Erythroblast (primary cell): Measurements from ENCODE around the gene PIK3IP1.

Experiments used
- DNase-seq, 2 experiments: peaks; one replicate each; lab custom pipeline; 2025; lab: John Stamatoyannopoulos, UW
- GATA1 ChIP-seq: IDR thresholded peaks from 2 replicates; pipeline ENCODE4 v1.6.1; 2011; ENCODE audit warnings: low read depth, mild to moderate bottlenecking, control low read depth, low read length, moderate library complexity
- POLR2A ChIP-seq: IDR thresholded peaks from 2 replicates; pipeline ENCODE4 v1.6.1; 2011; ENCODE audit warnings: mild to moderate bottlenecking, low read length

The PIK3IP1 gene

GRCh38 chr22:31279327-31279669, 13.0 kb downstream of the PIK3IP1 start:
- TF ChIP-seq GATA1 (no peak), POLR2A (no peak)
- DNase-seq, result no peak

DNA sequence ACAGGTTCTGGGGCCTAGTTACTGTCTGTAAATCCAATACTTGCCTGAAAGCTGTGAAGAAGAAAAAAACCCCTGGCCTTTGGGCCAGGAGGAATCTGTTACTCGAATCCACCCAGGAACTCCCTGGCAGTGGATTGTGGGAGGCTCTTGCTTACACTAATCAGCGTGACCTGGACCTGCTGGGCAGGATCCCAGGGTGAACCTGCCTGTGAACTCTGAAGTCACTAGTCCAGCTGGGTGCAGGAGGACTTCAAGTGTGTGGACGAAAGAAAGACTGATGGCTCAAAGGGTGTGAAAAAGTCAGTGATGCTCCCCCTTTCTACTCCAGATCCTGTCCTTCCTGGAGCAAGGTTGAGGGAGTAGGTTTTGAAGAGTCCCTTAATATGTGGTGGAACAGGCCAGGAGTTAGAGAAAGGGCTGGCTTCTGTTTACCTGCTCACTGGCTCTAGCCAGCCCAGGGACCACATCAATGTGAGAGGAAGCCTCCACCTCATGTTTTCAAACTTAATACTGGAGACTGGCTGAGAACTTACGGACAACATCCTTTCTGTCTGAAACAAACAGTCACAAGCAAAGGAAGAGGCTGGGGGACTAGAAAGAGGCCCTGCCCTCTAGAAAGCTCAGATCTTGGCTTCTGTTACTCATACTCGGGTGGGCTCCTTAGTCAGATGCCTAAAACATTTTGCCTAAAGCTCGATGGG, 13.5 kb downstream of the PIK3IP1 start:
- TF ChIP-seq GATA1 (no peak), POLR2A (no peak)
- DNase-seq, result no peak

- DNase-seq, result no peak
Measured at GRCh38 chr22:31278151-31278621, 14.1 kb downstream of the PIK3IP1 start.

GRCh38 chr22:31277741-31278140, 14.5 kb downstream of the PIK3IP1 start:
- no peak for DNase-seq
- TF ChIP-seq POLR2A (no peak), GATA1 (no peak)

More at GRCh38 chr22:31278151-31278621, 14.1 kb downstream of the PIK3IP1 start:
- TF ChIP-seq POLR2A (no peak), GATA1 (no peak)

DNA sequence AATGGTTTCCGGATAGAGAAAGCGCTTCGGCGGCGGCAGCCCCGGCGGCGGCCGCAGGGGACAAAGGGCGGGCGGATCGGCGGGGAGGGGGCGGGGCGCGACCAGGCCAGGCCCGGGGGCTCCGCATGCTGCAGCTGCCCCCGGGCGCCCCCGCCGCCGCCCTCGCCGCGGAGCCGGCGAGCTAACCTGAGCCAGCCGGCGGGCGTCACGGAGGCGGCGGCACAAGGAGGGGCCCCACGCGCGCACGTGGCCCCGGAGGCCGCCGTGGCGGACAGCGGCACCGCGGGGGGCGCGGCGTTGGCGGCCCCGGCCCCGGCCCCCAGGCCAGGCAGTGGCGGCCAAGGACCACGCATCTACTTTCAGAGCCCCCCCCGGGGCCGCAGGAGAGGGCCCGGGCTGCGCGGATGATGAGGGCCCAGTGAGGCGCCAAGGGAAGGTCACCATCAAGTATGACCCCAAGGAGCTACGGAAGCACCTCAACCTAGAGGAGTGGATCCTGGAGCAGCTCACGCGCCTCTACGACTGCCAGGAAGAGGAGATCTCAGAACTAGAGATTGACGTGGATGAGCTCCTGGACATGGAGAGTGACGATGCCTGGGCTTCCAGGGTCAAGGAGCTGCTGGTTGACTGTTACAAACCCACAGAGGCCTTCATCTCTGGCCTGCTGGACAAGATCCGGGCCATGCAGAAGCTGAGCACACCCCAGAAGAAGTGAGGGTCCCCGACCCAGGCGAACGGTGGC, 15.7 kb downstream of the PIK3IP1 start:
- no peak for DNase-seq
- TF ChIP-seq GATA1 (no peak), POLR2A (no peak)

GRCh38 chr22:31275576-31275975, 16.7 kb downstream of the PIK3IP1 start:
- no peak for DNase-seq
- TF ChIP-seq POLR2A (no peak), GATA1 (no peak)

DNA sequence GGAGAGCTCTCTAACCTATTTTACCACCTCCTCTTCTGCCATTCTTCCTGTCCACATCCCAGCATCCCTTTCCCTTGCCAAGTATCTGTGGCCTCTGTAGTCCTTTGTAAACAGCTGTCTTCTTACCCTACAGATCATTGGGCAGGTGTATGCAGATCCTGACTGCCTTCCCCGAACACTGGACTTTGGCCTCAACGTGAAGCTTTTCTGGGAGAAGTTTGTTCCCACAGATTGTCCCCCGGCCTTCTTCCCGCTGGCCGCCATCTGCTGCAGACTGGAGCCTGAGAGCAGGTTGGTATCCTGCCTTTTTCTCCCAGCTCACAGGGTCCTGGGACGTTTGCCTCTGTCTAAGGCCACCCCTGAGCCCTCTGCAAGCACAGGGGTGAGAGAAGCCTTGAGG, 17.3 kb downstream of the PIK3IP1 start:
- TF ChIP-seq POLR2A (no peak), GATA1 (no peak)
- DNase-seq, result no peak

DNA sequence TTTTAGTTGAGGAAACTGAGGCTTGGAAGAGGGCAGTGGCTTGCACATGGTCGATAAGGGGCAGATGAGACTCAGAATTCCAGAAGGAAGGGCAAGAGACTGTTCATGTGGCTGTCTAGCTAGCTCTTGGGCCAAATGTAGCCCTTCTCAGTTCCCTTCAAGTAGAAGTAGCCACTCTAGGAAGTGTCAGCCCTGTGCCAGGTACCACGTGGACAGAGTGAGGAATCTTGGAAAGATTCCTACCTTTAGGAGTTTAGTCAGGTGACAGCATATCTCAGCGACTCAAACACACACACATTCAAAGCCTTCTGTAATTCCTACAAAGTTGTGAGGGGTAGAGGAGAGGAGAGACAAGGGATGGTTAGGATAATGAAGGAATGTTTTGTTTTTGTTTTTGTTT, 18.3 kb downstream of the PIK3IP1 start:
- TF ChIP-seq POLR2A, result no peak
- no peak for DNase-seq

- peak; percentile 54 to 71 for DNase-seq
- TF ChIP-seq POLR2A, result no peak
- TF ChIP-seq GATA1, result no peak
Measured at GRCh38 chr22:31272522-31273446, 19.5 kb downstream of the PIK3IP1 start.

GRCh38 chr22:31271485-31271884, 20.8 kb downstream of the PIK3IP1 start:
- TF ChIP-seq POLR2A (no peak), GATA1 (no peak)
- no peak for DNase-seq

DNA sequence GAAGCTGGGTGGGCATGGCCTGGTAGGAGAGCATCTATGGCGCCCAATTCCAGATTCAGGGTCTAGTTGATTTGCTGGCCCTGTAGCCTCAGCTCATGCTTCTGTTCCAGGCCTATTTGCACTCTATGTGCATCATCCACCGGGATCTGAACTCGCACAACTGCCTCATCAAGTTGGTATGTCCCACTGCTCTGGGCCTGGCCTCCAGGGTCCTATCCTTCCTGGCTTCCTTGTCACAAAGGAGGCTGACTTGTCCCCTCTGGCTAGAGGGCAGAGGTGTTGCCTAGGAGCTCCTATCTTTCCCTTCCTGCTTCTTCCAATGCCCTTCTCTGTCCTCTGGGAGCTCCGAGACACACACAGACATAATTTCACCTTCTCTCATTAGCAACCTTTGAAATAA, 21.3 kb downstream of the PIK3IP1 start:
- no peak for TF ChIP-seq POLR2A
- TF ChIP-seq GATA1, result no peak
- no peak for DNase-seq

DNA sequence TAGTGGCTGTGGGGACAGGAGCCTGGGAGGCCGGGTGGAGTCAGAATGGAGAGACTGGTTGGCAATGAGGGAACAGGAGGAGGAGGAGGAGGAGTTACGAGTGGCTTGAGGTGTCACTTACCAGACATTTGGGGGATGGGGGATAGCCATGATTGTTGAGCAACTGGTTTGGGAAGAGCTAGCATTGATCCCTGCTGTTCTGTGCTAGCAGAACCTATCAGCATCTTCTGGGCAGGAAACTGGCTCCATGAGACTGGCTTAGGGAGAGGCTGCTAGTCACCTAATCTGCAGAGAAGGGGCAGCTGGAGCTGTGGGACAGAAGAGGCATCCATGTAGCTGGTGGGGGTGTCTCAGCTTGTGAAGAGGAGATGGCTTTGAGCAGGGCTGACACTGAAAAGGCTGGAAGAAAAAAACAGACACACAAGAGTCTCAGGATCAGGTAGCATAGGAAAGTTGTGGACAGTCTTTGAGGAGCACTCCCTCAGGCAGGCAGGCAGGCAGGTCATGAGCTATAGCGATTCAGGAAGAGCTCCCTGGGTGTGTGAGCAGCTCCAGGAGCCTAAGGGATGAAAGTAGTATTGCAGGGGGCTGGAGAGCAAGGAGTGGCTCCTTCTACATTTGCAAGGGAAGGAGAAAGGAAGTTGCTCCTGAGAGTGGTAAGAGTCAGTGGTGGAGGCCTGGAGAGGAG, 22.3 kb downstream of the PIK3IP1 start:
- no peak for TF ChIP-seq POLR2A
- TF ChIP-seq GATA1, result no peak
- DNase-seq, result no peak

GRCh38 chr22:31268281-31268680, 24.0 kb downstream of the PIK3IP1 start:
- no peak for DNase-seq
- TF ChIP-seq GATA1, result no peak
- no peak for TF ChIP-seq POLR2A
